Loucy (cell line): ENCODE data around the gene ITGB3.

Source experiments
- H2AFZ ChIP-seq: fragments of 200-600 bp; sonication (generic); 2 replicates; pipeline ENCODE4 v1.6.0; 2016; ENCODE audit warnings: antibody characterized with exemption, mild to moderate bottlenecking, low read length, moderate library complexity
- H3F3A ChIP-seq: fragments of 200-600 bp; 2 replicates; pipeline ENCODE4 v1.6.0; 2016; ENCODE audit warnings: antibody characterized with exemption, low read depth, mild to moderate bottlenecking
- H3K27me3 ChIP-seq: fragments of 200-600 bp; sonication (generic); 2 replicates; pipeline ENCODE4 v1.6.1; 2014; ENCODE audit warnings: low read length, mild to moderate bottlenecking; ENCODE audit not compliant: insufficient read depth, poor library complexity, severe bottlenecking
- H3K36me3 ChIP-seq: fragments of 200-600 bp; sonication (generic); 2 replicates; pipeline ENCODE4 v1.6.1; 2016; ENCODE audit warnings: low read length; ENCODE audit not compliant: insufficient read depth
- H3K4me1 ChIP-seq: fragments of 200-600 bp; sonication (generic); 2 replicates; pipeline ENCODE4 v1.5.1; 2014; ENCODE audit warnings: low read length, mild to moderate bottlenecking; ENCODE audit not compliant: insufficient read depth, poor library complexity, severe bottlenecking
- H3K4me2 ChIP-seq: fragments of 200-600 bp; sonication (generic); 2 replicates; pipeline ENCODE4 v1.6.0; 2014; ENCODE audit warnings: antibody characterized with exemption, low read length, low read depth, mild to moderate bottlenecking; ENCODE audit not compliant: poor library complexity, severe bottlenecking
- H3K4me3 ChIP-seq: fragments of 200-600 bp; sonication (generic); 2 replicates; pipeline ENCODE4 v1.5.1; 2014; ENCODE audit warnings: low read length, mild to moderate bottlenecking, mixed read lengths; ENCODE audit not compliant: poor library complexity, severe bottlenecking
- H3K79me2 ChIP-seq: fragments of 200-600 bp; sonication (generic); 2 replicates; pipeline ENCODE4 v1.6.1; 2014; ENCODE audit warnings: low read length; ENCODE audit not compliant: insufficient read depth
- H3K9ac ChIP-seq: fragments of 200-600 bp; sonication (generic); 2 replicates; pipeline ENCODE4 v1.6.0; 2014; ENCODE audit warnings: mild to moderate bottlenecking, low read depth, low read length, moderate library complexity; ENCODE audit not compliant: poor library complexity, severe bottlenecking
- H3K9me2 ChIP-seq: fragments of 200-600 bp; sonication (generic); replicated peaks from 2 replicates; pipeline ENCODE4 v1.6.1; 2016; ENCODE audit warnings: low read depth, low read length, mixed read lengths
- H3K9me3 ChIP-seq: fragments of 200-600 bp; sonication (generic); 2 replicates; pipeline ENCODE4 v1.6.1; 2014; ENCODE audit warnings: mild to moderate bottlenecking, antibody characterized with exemption, low read length, low read depth; ENCODE audit not compliant: insufficient read depth
- H4K20me1 ChIP-seq: fragments of 200-600 bp; sonication (generic); 2 replicates; pipeline ENCODE4 v1.6.0; 2014; ENCODE audit warnings: antibody characterized with exemption, low read length, mild to moderate bottlenecking; ENCODE audit not compliant: insufficient read depth, poor library complexity, severe bottlenecking
- EZH2phosphoT487 ChIP-seq: fragments of 200-600 bp; IDR thresholded peaks from 2 replicates; pipeline ENCODE4 v1.6.1; 2018; ENCODE audit warnings: antibody characterized with exemption, mild to moderate bottlenecking, moderate library complexity, borderline replicate concordance
- TF ChIP-seq, protein P1 (sequence below): fragments of 200-600 bp; sonication (generic); conservative IDR thresholded peaks from 2 replicates; pipeline ENCODE4 v1.5.1; 2014; ENCODE audit warnings: mild to moderate bottlenecking, antibody characterized with exemption, low read length

The ITGB3 gene

DNA sequence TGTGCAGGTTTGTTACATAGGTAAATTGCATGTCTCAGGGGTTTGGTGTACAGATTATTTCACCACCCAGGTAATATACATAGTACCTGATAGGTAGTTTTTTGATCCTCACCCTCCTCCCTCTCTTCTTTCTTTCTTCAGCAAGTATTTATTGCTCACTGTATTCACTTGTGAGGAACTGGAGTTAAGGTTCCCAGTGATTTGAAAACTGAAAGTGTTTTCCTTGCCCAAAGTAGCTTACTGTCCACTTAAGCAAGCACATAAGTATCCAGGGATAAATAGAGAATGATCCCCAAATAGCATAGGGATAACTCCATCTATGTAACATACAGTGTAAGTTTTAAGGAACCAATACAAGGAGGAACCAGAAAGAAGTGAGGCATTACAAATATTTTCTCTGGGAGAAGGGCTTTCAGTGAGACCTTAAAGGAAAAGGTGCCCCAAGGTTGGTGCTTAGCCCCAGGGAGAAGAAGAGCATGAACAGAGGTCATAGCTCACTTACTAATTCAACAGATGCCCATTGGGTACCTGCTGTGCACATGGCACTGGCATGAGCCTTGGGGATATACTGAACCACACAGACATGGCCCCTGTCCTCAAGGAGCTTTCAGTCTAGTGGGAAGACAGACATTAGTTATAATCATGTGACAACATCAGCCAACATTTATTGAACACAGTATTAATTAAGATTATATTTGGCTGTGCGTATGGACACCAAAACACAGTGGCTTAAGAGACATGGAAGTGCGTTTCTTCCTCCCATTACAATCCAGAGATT lies 27.5 kb upstream of the ITGB3 start:
- Histone ChIP-seq H3K4me1 (peaks cover 38% of the 10 kb centered on the region), H3K9me2 (no peaks in the 10 kb centered on the region), H3F3A (no peaks in the 10 kb centered on the region), H3K36me3 (no peaks in the 10 kb centered on the region), H3K9me3 (no peaks in the 10 kb centered on the region; the same call in 1 of the 2 replicates), H4K20me1 (no peaks in the 10 kb centered on the region), H3K79me2 (no peaks in the 10 kb centered on the region), H3K9ac (no peak overlapping the region), H3K27me3 (no peaks in the 10 kb centered on the region), H2AFZ (no peak overlapping the region), H3K4me2 (no peak overlapping the region), H3K4me3 (no peak overlapping the region)
- TF ChIP-seq EZH2phosphoT487: no peak
- TF ChIP-seq, protein P1, sequence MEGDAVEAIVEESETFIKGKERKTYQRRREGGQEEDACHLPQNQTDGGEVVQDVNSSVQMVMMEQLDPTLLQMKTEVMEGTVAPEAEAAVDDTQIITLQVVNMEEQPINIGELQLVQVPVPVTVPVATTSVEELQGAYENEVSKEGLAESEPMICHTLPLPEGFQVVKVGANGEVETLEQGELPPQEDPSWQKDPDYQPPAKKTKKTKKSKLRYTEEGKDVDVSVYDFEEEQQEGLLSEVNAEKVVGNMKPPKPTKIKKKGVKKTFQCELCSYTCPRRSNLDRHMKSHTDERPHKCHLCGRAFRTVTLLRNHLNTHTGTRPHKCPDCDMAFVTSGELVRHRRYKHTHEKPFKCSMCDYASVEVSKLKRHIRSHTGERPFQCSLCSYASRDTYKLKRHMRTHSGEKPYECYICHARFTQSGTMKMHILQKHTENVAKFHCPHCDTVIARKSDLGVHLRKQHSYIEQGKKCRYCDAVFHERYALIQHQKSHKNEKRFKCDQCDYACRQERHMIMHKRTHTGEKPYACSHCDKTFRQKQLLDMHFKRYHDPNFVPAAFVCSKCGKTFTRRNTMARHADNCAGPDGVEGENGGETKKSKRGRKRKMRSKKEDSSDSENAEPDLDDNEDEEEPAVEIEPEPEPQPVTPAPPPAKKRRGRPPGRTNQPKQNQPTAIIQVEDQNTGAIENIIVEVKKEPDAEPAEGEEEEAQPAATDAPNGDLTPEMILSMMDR: no peak

DNA sequence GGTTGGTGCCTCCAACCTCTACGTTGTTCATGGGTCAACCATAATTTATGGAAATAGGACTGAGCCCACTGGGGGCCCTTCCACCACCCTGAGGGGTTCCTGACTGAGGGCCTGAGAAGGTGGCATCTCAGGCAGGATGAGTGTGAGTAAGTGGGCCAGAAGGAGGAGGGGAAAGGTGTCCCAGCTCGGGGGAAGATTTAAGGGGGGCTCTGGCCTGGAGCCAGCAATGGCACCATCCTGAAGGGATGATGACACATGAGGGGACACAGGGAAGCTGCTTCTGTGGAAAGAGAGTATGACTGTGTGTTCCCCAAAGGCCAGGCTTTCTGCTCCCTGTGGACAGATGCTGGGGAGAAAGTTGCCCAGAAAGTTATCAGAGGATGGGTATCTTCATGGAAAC lies 25.8 kb upstream of the ITGB3 start:
- TF ChIP-seq EZH2phosphoT487: no peak
- TF ChIP-seq, protein P1: no peak

DNA sequence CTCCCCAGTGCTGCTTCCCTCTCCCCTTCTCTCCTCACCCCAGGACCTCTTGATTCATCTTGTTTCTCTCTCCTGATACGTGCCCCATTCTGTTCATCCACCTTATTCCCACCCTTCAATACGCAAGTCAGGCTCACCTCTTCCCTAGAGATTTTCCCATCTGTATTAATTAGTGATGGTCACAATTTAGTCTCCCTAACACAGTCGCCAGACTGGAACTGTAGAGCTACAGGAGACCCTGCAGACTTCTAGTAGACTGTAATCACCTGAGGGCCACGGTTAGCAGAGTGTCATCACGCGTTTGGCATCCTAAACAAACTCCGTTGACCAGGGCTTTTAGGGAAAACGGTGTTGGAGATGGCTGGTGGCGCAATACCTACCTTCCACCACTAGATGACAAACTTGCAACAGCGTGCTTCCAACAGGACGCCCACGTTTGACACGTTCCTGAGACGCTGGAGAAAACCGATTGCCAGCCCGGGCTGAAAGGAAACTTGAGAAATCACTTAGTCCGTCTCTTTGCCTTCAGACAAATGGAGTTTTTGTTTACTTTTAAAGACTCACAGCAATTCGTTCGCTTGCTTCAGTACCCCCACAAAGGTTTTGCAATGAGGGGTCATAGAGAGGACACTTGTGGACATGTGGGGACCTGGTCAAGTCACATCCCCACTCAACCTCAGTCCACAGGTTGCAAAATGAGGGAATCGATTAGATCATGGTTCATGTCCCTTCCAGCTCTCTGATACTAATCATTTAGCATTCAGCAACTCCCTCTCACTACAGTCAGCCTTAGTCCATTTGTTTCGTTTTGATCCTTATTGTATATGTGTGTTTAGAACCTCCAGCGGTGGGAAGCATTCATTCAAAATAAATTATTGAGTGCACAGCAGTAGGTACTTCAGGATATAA lies 23.8 kb upstream of the ITGB3 start:
- Histone ChIP-seq H3K9ac (peak overlapping the region; percentile 43), H3K79me2 (no peaks in the 10 kb centered on the region), H3K36me3 (no peaks in the 10 kb centered on the region), H3K9me2 (no peaks in the 10 kb centered on the region), H3K9me3 (no peaks in the 10 kb centered on the region), H3K4me3 (peak overlapping the region; percentile 61), H3K4me1 (peaks cover 15% of the 10 kb centered on the region), H3K27me3 (no peaks in the 10 kb centered on the region), H3F3A (no peaks in the 10 kb centered on the region), H2AFZ (peak overlapping the region; percentile 83), H3K4me2 (peak overlapping the region; percentile 70), H4K20me1 (no peaks in the 10 kb centered on the region)
- TF ChIP-seq EZH2phosphoT487: no peak
- TF ChIP-seq, protein P1: peak; percentile 98

More for the DNA sequence above, 25.8 kb upstream of the ITGB3 start:
- Histone ChIP-seq H3K4me1 (peaks cover 20% of the 10 kb centered on the region), H3F3A (no peaks in the 10 kb centered on the region), H3K9me3 (no peaks in the 10 kb centered on the region; the same call in 1 of the 2 replicates), H3K9me2 (no peaks in the 10 kb centered on the region), H4K20me1 (no peaks in the 10 kb centered on the region), H3K27me3 (no peaks in the 10 kb centered on the region), H3K4me2 (no peak overlapping the region), H3K36me3 (no peaks in the 10 kb centered on the region), H3K4me3 (no peak overlapping the region), H3K9ac (no peak overlapping the region), H3K79me2 (no peaks in the 10 kb centered on the region), H2AFZ (no peak overlapping the region)
